Stomach (tissue), 9 donors: ENCODE measurements around the gene MUC21. TPM values are rescaled to one million over a fixed set of nuclear protein-coding genes. Genes with fewer than 3 reads are reported as not detected.

Source experiments
- DNase-seq, 2 donors: peaks; one replicate each; pipeline versions ENCODE4 v3.0.0 to v3.0.0-alpha.2; 2013 to 2019
- H3K27ac ChIP-seq, 5 donors: fragments of 200-600 bp in 4 of 5; sonication (generic) in 4 of 5; one replicate each; pipeline ENCODE4 v1.5.1; 2013 to 2019; ENCODE audit warnings: mild to moderate bottlenecking in 1 of 5, moderate library complexity in 1 of 5
- H3K27me3 ChIP-seq, 3 donors: fragments of 200-600 bp; sonication (generic); one replicate each; pipeline ENCODE4 v1.5.1; 2017 to 2019; ENCODE audit warnings: mixed run types in 1 of 3
- H3K36me3 ChIP-seq, 4 donors: fragments of 200-600 bp; sonication (generic); 1 replicate in 3 of 4; 2 replicates in 1 of 4; pipeline ENCODE4 v1.5.1; 2016 to 2019
- H3K4me1 ChIP-seq, 4 donors: fragments of 200-600 bp; sonication (generic); one replicate each; pipeline ENCODE4 v1.5.1; 2016 to 2019
- H3K4me3 ChIP-seq, 4 donors: fragments of 200-600 bp; sonication (generic) in 3 of 4; one replicate each; pipeline ENCODE4 v1.5.1; 2016 to 2019; ENCODE audit warnings: mild to moderate bottlenecking in 1 of 4
- H3K9me3 ChIP-seq, 4 donors: fragments of 200-600 bp; sonication (generic); one replicate each; pipeline ENCODE4 v1.5.1; 2016 to 2019
- EP300 ChIP-seq: sonication (generic); formaldehyde crosslinking; IDR thresholded peaks from one replicate; pipeline ENCODE4 v1.6.1; 2017; ENCODE audit warnings: antibody characterized with exemption
- POLR2A ChIP-seq, 4 donors: fragments of 450-650 bp; IDR thresholded peaks; one replicate each; pipeline ENCODE4 v1.6.1; 2016; ENCODE audit warnings: antibody characterized with exemption in 4 of 4, control low read depth in 2 of 4, mild to moderate bottlenecking in 1 of 4, moderate library complexity in 1 of 4
- POLR2AphosphoS5 ChIP-seq, 3 donors: sonication (generic); formaldehyde crosslinking; IDR thresholded peaks; one replicate each; pipeline ENCODE4 v1.6.1; 2016; ENCODE audit warnings: antibody characterized with exemption in 3 of 3
- WGBS, 5 donors: extraction: QIAGEN DNeasy Blood & Tissue Kit in 3 of 5; methylation state at CpG; one replicate each; pipeline versions ENCODE4 v1.1.5 to v1.1.7; 2013 to 2018; 5-methylcytosine and 5-hydroxymethylcytosine counted together
- intact Hi-C: fragments of 100-400 bp; cut with DNase I; formaldehyde crosslinking; loops from one replicate; pipeline ENCODE4 v1.15.1; 2023; ENCODE audit warnings: low total_unique reads
- polyA plus RNA-seq, 3 donors: library from polyadenylated mRNA; stranded (reverse); fragments of 200-250 nt; gene quantifications; one replicate each; pipeline ENCODE4 v1.2.3, GENCODE V29; 2013
- total RNA-seq, 5 donors: library from RNA; depleted of rRNA; stranded (reverse); fragments of >200 nt; gene quantifications; one replicate each; pipeline versions ENCODE4 v1.1.0 to v1.2.3, GENCODE V29; 2014 to 2016
- TF ChIP-seq, protein P1 (sequence below), 7 experiments: fragments of 450-650 bp in 4 of 7; fragments of 200-600 bp in 3 of 7; sonication (generic) in 3 of 7; IDR thresholded peaks; one replicate each; pipeline ENCODE4 v1.5.1; 2016 to 2019; ENCODE audit warnings: antibody characterized with exemption in 7 of 7, control low read depth in 2 of 7, mild to moderate bottlenecking in 1 of 7
- donor health status: healthy with polysubstance abuse.
- donor health status: Bipolar disorder and iron deficiency.
- donor health status: healthy.

Gene MUC21
- total and polyA plus RNA-seq, 8 donors = 0.18 to 131 (median 1.6) TPM; not detected in 1

DNA sequence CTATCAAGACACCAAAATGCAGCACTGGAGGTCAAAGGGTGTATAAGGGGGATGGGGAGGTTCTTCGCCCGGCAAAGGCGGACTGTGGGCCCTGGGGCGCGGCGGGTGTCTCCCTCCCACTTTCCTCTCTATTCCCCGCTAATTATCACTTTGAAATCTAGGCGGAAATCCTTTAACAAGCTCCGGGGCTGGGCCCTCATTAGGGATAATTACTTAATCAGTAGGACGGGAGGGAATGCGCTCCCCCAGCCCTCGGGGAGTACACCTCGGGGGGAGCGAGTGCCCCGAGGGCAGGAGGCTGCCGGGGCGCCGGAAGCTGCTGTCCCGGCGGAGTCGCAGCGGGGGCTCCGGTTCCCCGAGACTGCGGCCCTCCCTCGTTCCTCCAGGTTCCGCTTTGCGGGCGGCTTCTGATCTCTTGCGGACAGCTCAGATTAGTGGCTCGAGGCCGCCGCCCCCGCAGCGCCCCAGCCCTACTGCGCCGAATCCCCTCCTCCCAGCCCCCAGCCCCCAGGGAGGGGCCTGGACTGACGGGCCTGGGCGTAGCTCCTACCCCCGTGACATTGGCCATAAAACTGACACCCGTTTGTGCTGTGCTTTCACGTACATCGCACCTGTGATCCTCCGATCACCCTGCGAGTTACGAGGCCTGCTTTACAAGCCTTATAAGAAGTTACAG is 28.0 kb upstream of the MUC21 start:
- Histone ChIP-seq H3K4me1 (peaks cover 3 to 18% (median 14%) of the 10 kb centered on the region in 4 donors), H3K27ac (peak overlapping the region in 4 of 5 donors; percentile 33 to 69 (median 57)), H3K36me3 (peaks cover 0 to 7% (median 0%) of the 10 kb centered on the region in 4 donors), H3K27me3 (peaks cover 0 to 29% (median 6%) of the 10 kb centered on the region in 3 donors), H3K4me3 (peak overlapping the region; percentile 41 to 51 (median 44)), H3K9me3 (no peaks in the 10 kb centered on the region)
- WGBS, 5 donors = 4 to 17% (median 6%) methylated on average over 18 to 46 of the region's 46 CpGs
- DNase-seq = peak; percentile 66 to 80
- intact Hi-C loops = no loop called here
- TF ChIP-seq EP300 (no peak), POLR2AphosphoS5 (IDR thresholded peaks at IDR 0.05) (peak in 1 of 3 donors; percentile 4), POLR2A (IDR thresholded peaks at IDR 0.05) (no peak)
- TF ChIP-seq, protein P1, sequence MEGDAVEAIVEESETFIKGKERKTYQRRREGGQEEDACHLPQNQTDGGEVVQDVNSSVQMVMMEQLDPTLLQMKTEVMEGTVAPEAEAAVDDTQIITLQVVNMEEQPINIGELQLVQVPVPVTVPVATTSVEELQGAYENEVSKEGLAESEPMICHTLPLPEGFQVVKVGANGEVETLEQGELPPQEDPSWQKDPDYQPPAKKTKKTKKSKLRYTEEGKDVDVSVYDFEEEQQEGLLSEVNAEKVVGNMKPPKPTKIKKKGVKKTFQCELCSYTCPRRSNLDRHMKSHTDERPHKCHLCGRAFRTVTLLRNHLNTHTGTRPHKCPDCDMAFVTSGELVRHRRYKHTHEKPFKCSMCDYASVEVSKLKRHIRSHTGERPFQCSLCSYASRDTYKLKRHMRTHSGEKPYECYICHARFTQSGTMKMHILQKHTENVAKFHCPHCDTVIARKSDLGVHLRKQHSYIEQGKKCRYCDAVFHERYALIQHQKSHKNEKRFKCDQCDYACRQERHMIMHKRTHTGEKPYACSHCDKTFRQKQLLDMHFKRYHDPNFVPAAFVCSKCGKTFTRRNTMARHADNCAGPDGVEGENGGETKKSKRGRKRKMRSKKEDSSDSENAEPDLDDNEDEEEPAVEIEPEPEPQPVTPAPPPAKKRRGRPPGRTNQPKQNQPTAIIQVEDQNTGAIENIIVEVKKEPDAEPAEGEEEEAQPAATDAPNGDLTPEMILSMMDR (IDR thresholded peaks at IDR 0.05) = no peak

GRCh38 chr6:30957716-30958115 is 25.8 kb upstream of the MUC21 start:
- DNase-seq = no peak
- Histone ChIP-seq H3K27ac (no peak overlapping the region), H3K4me1 (peaks cover 3 to 24% (median 14%) of the 10 kb centered on the region in 4 donors), H3K36me3 (no peaks in the 10 kb centered on the region), H3K27me3 (peaks cover 0 to 29% (median 6%) of the 10 kb centered on the region in 3 donors), H3K4me3 (no peak overlapping the region), H3K9me3 (no peaks in the 10 kb centered on the region)
- WGBS, 5 donors = 80 to 89% (median 86%) methylated on average over 2 of the region's 2 CpGs
- TF ChIP-seq POLR2AphosphoS5 (IDR thresholded peaks at IDR 0.05) (no peak), POLR2A (IDR thresholded peaks at IDR 0.05) (no peak), EP300 (no peak)
- TF ChIP-seq, protein P1 (IDR thresholded peaks at IDR 0.05) = no peak
- intact Hi-C loops = no loop called here

DNA sequence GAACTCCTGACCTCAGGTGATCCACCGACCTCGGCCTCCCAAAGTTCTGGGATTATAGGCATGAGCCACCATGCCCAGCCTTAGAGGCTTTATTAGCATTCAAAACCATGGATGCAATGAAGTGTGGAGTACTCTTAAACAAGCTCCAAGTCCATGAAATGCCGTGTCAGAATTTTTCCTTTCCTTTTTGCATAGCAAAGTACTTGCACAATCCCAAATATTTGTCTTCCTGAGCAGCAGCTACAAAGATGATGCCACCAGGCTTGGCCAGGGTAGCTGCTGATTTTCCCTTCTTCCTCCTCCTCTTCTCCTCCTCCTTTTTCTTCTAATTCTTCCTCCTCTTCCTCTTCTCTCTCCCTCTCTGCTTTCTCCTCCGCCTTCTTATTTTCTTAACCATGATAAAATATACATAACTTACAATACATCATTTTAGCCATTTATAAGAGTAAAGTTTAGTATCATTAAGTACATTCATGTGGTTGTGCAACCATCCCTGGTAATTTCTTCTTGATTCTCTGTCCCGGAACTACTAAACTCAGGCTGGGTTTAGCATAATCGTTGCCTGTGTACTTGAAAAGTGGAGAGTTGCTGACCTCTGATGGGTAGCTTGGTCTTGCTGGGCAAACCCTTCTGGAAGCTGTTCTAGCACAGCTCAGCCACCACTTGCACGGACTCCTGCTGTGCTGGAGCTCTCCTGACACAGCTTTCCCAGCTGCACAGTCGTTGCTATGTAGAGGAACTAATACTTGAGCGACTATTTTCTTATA is 22.4 kb upstream of the MUC21 start:
- intact Hi-C loops = no loop called here
- DNase-seq = no peak
- no peak overlapping the region for H3K27ac ChIP-seq
- TF ChIP-seq, protein P1 (IDR thresholded peaks at IDR 0.05) = no peak
- no peak for TF ChIP-seq POLR2A (IDR thresholded peaks at IDR 0.05)
- TF ChIP-seq POLR2AphosphoS5 (IDR thresholded peaks at IDR 0.05) = no peak
- no peak for TF ChIP-seq EP300
- no peak overlapping the region for H3K4me3 ChIP-seq
- no peaks in the 10 kb centered on the region for H3K36me3 ChIP-seq
- H3K4me1 ChIP-seq = peaks cover 0 to 9% (median 2%) of the 10 kb centered on the region in 4 donors
- H3K27me3 ChIP-seq = peaks cover 0 to 8% (median 0%) of the 10 kb centered on the region in 3 donors
- WGBS, 5 donors = 62 to 76% (median 69%) methylated on average over 9 of the region's 9 CpGs
- no peaks in the 10 kb centered on the region for H3K9me3 ChIP-seq

GRCh38 chr6:30962716-30963115 is 20.8 kb upstream of the MUC21 start:
- intact Hi-C loops = no loop called here
- no peaks in the 10 kb centered on the region for H3K9me3 ChIP-seq
- no peaks in the 10 kb centered on the region for H3K27me3 ChIP-seq
- no peaks in the 10 kb centered on the region for H3K36me3 ChIP-seq
- peaks cover 0 to 6% (median 0%) of the 10 kb centered on the region in 4 donors for H3K4me1 ChIP-seq
- no peak overlapping the region for H3K4me3 ChIP-seq
- TF ChIP-seq, protein P1 (IDR thresholded peaks at IDR 0.05) = no peak
- no peak for TF ChIP-seq POLR2A (IDR thresholded peaks at IDR 0.05)
- TF ChIP-seq EP300 = no peak
- TF ChIP-seq POLR2AphosphoS5 (IDR thresholded peaks at IDR 0.05) = no peak
- H3K27ac ChIP-seq = no peak overlapping the region
- no peak for DNase-seq
